Hematopoietic multipotent progenitor cell treated with erythropoietin and hydrocortisone succinate and interleukin-3 and kit ligand, for 4 days (in vitro differentiated cells): ENCODE measurements around the gene TSGA10.
"Not testable (repeated sequence)": the region's sequence is repeated elsewhere in the genome, so short reads cannot be mapped to it uniquely, and the experiment has no call there.

Experiments
- DNase-seq: peaks from one replicate; pipeline ENCODE4 v3.0.0-alpha.2; 2015

The TSGA10 gene

GRCh38 chr2:99154643-99155536 is at the start of gene TSGA10, which contains the start of gene LIPT1:
Gene TSGA10, minus strand, starts transcription at chr2:99154942. Its CDS starts 45,503 bp downstream, at chr2:99109439.
Gene LIPT1, plus strand, starts transcription at chr2:99154967. Its CDS starts 6,991 bp downstream, at chr2:99161958.
- DNase-seq, result peak; percentile 97

GRCh38 chr2:99201959-99202678 is 47.4 kb upstream of the TSGA10 start:
- DNase-seq, result no peak

GRCh38 chr2:99200076-99200800 is 45.5 kb upstream of the TSGA10 start:
- no peak for DNase-seq

- peak; percentile 9 for DNase-seq
These were observed 43.5 kb upstream of the TSGA10 start for GRCh38 chr2:99198103-99198841.

GRCh38 chr2:99192364-99192763 is 37.6 kb upstream of the TSGA10 start:
- DNase-seq, result not testable (repeated sequence)

- peak; percentile 24 for DNase-seq
These were observed 35.8 kb upstream of the TSGA10 start for GRCh38 chr2:99190548-99190947.

GRCh38 chr2:99188357-99188756 is 33.6 kb upstream of the TSGA10 start:
- no peak for DNase-seq

GRCh38 chr2:99187011-99187410 is 32.3 kb upstream of the TSGA10 start:
- DNase-seq, result no peak

GRCh38 chr2:99184811-99185210 is 30.1 kb upstream of the TSGA10 start:
- DNase-seq, result no peak

GRCh38 chr2:99183025-99183424 is 28.3 kb upstream of the TSGA10 start:
- DNase-seq, result no peak

GRCh38 chr2:99181624-99182000 is 26.9 kb upstream of the TSGA10 start:
- peak; percentile 57 for DNase-seq

GRCh38 chr2:99180755-99181623 is 26.2 kb upstream of the TSGA10 start, which contains the start of the genes MITD1 and MRPL30:
Gene MITD1, minus strand, starts transcription at chr2:99181058. Its CDS starts 77 bp downstream, at chr2:99180981.
Gene MRPL30, plus strand, starts transcription at chr2:99181184. Its CDS starts 5,020 bp downstream, at chr2:99186204.
- peak; percentile 97 for DNase-seq

GRCh38 chr2:99171377-99172140 is 16.8 kb upstream of the TSGA10 start:
- DNase-seq, result no peak

GRCh38 chr2:99169534-99169933 is 14.8 kb upstream of the TSGA10 start:
- DNase-seq, result no peak

- DNase-seq, result no peak
These were observed 11.5 kb upstream of the TSGA10 start for GRCh38 chr2:99166218-99166617.

- no peak for DNase-seq
These were observed 4.9 kb upstream of the TSGA10 start for GRCh38 chr2:99159594-99159993.

- no peak for DNase-seq
These were observed 3.9 kb upstream of the TSGA10 start for GRCh38 chr2:99158599-99158998.

GRCh38 chr2:99156891-99157290 is 2.1 kb upstream of the TSGA10 start:
- no peak for DNase-seq

- DNase-seq, result no peak
These were observed 679 bp downstream of the TSGA10 start for GRCh38 chr2:99153921-99154604.
